ENCODE measurements around the gene BLZF1.
A peak's percentile ranks its signal among the peaks of the same experiment; 100 is the strongest.
"Not testable (repeated sequence)": the region's sequence is repeated elsewhere in the genome, so short reads cannot be mapped to it uniquely, and the experiment has no call there.

BLZF1 gene

DNA sequence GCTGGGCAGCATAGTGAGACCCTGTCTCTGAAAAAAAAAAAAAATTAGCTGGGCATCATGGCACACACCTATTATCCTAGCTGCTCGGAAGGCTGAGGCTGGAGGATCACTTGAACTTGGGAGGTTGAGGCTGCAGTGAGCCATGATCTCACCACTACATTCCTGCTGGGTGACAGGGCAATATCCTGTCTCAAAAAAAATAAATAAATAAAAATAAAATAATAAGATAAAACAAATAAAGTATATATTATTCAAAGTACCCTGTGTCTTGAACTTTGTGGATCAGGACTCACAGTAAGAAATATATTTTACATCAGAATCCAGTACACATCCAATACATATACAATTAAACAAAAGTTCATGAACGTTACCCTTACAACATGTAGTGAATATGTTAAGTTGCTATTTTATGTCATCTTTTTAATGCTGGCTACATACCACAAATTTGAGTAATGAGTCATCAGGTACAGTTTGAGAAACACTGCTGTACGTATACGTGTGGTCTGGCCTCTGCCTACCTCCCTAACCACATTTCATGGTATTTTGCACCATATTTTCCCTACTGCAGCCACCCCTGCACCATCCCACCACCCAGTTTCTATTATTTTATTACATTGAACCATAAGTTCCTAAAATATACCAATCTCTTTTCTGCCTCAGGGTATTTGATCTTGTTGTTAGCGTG, 4.8 kb upstream of the BLZF1 start:
- no peak for DNase-seq

- DNase-seq: no peak
Observed at GRCh38 chr1:169364948-169365347, 3.0 kb upstream of the BLZF1 start.

- DNase-seq: no peak
Observed at GRCh38 chr1:169367096-169367685, 804 bp upstream of the BLZF1 start.

- DNase-seq: no peak
Observed at GRCh38 chr1:169368406-169368769, 393 bp downstream of the BLZF1 start.

- DNase-seq: no peak
Observed at GRCh38 chr1:169371404-169371803, 3.4 kb downstream of the BLZF1 start.

DNA sequence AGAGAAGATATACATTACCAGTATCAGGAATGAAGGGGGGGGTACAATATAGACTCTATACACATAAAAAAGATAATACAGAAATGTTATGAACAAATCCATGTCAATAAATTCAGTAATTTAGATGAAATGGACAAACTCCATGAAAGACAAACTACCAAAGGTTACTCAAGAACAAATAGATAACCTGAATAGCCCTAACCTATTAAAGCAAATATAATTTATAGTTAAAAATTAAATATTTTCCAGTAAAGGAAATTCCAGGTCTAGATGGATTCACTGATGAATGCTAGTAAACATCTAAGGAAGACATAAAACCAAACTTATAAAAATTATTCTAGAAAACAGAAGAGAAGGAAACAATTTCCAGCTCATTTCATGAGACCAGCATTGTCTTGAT, 13.2 kb downstream of the BLZF1 start:
- DNase-seq: no peak

DNA sequence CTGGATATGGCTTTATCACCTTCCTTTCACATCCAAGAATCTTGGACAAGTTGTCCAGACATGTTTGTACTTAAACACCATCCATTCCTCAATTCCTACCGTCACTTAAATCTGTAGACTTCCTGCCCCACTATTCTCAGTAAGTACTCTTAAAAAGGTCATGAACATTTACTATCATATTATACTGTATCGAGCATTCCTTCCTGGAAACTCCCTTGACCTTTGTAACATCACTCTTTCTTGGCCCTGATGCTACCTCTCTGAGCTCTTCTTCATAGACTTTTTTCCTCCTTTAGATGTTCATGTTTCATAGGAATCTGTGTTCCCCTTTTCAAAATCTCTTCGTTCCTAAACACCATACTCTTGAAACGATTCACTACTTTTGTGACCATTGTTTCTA, 15.5 kb downstream of the BLZF1 start:
- no peak for DNase-seq

DNA sequence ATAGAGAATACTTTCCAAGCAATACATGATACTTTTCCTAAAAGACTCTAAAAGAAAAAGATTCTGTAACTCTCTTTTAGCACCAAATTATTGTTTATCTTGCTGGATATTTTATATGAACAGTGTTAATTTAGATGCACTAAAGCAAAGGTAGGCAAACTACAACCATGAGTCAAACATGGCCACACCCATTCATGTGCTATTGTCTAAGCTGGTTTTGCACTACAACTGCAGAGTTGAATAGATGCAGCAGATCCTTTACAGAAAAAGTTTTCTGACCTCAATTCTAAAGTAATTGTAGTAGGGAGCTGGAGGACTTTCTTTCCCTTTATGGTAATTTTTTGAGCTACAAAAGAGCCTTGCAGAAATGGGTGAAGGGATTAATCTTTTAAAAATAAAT, 19.4 kb downstream of the BLZF1 start:
- DNase-seq: no peak

DNA sequence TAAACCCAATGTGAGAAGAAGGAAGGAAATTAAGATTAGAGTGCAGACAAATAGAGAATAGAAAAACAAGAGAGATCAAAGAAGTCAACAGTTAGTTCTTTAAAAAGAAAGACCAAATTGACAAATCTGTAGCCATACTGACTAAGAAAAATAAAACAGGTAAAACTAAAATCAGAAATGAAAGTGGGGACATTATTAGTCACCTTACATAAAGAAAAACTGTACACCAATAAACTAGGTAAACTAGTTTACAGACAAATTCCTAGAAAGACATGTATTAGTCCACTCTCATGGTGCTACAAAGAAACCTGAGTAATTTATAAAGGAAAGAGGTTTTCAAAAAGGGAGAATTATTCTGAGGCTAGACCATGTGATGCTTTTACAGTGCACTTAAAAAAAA, 22.3 kb downstream of the BLZF1 start:
- no peak for DNase-seq

DNA sequence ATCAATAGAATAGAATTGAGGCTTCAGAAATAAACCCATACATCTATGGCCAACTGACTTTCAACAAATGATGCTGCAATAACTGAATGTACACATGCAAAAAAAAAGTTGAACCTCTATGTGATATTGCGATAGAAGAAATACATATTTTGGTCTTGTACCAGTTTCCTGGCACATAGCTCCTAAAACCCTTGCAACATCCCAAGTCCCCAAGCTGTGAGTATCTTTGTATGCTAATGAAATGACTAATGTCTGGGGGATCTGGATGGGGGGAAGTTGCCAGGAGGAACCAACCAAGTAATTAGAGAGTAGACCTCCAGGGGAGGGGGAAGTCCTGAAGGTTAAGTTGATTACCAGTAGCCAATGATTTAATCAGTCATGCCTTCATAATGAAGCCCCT, 24.4 kb downstream of the BLZF1 start:
- no peak for DNase-seq

GRCh38 chr1:169395955-169396354, 28.0 kb downstream of the BLZF1 start:
- DNase-seq: no peak

GRCh38 chr1:169402578-169402977, 34.6 kb downstream of the BLZF1 start:
- DNase-seq: not testable (repeated sequence)

DNA sequence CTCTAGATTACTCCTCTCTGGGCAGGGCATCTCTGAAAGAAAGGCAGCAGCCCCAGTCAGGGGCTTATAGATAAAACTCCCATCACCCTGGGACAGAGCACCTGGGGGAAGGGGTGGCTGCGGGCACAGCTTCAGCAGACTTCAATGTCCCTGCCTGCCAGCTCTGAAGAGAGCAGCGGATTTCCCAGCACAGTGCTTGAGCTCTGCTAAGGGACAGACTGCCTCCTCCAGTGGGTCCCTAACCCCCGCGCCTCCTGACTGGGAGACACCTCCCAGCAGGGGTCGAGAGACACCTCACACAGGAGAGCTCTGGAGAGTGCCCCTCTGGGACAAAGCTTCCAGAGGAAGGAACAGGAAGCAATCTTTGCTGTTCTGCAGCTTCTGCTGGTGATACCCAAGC, 40.3 kb downstream of the BLZF1 start:
- DNase-seq: not testable (repeated sequence)

GRCh38 chr1:169414952-169415351, 47.0 kb downstream of the BLZF1 start:
- DNase-seq: no peak

DNA sequence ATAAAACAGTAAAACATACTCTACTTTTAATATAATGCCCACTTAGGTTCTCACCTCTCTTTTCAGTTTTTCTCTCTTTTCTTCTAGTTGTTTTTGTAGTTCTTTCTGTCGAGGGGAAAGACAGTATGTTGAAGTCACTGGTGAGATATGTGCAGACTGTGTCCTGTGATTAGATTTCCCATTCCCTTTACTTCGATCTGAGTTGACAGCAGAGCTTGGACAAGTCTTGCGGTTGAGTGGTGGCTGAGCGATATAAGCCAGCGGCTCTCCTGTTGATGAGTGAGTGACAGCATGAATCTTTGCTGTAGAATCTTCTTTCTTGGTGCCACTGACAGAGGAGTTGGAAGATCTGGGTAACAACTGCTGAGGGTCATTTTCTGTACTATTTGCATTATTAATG, 53.3 kb downstream of the BLZF1 start:
- no peak for DNase-seq

GRCh38 chr1:169426174-169426705, 58.2 kb downstream of the BLZF1 start:
- peak; percentile 4 for DNase-seq

GRCh38 chr1:169427081-169427641, 59.2 kb downstream of the BLZF1 start, which contains the start of gene CCDC181:
TSS of gene CCDC181 (minus strand) at chr1:169427474. CDS start at chr1:169424927, 2,547 bp downstream.
- DNase-seq: peak; percentile 97

Measured in NCI-H1105 (cell line).